HCT116 (cell line): Measurements from ENCODE around the gene SULT6B1. TPM values are rescaled to one million over a fixed set of nuclear protein-coding genes. Genes with fewer than 3 reads are reported as not detected.

Experiments used
- ATAC-seq: fragments of 200-7000 bp; cut with Tn5 transposase; 2 replicates; pipeline ENCODE4 v1.9.1; 2020; ENCODE audit warnings: mild to moderate bottlenecking, moderate library complexity
- BruUV-seq: library from RNA; stranded (reverse); fragments of 400-500 nt; replicated peaks from 2 replicates; lab custom pipeline; 2021; lab: Mats Ljungman, UMichigan
- CTCF ChIA-PET: fragments of 300-600 bp; sonication (Branson Sonifier 250); formaldehyde crosslinking; loops from one replicate; lab custom pipeline; 2021; ENCODE audit warnings: antibody characterized with exemption; lab: Charles Lee
- POLR2A ChIA-PET: fragments of 300-600, 350-600 bp; sonication (Branson Sonifier 250); formaldehyde crosslinking; loops from one replicate; lab custom pipeline; 2021; ENCODE audit warnings: antibody characterized with exemption; lab: Charles Lee
- RAD21 ChIA-PET, 2 experiments: fragments of 300-600 bp; sonication (Branson Sonifier 250); formaldehyde crosslinking; loops; one replicate each; lab custom pipeline; 2023; ENCODE audit warnings: low total read pairs in 2 of 2; ENCODE audit not compliant: uncharacterized antibody in 2 of 2, unreplicated experiment in 2 of 2, low non-redundant PET in 1 of 2; lab: Charles Lee
- DNase-seq: peaks from one replicate; pipeline ENCODE4 v3.0.0-alpha.2; 2010; ENCODE audit warnings: low read depth, low spot score
- H2AFZ ChIP-seq: fragments of 200-600 bp; shearing (Covaris generic), sonication (generic); 2 replicates; pipeline ENCODE4 v1.6.1; 2017; ENCODE audit warnings: low read depth, mixed run types, mixed read lengths, antibody characterized with exemption, low read length; ENCODE audit not compliant: poor library complexity, severe bottlenecking
- H3K27ac ChIP-seq: 2 replicates; pipeline ENCODE4 v1.5.1; 2012; ENCODE audit warnings: low read depth, low read length
- H3K27me3 ChIP-seq: fragments of 200-600 bp; sonication (generic); 2 replicates; pipeline ENCODE4 v1.6.1; 2016; ENCODE audit warnings: mixed run types, low read length, mixed read lengths; ENCODE audit not compliant: insufficient read depth
- H3K36me3 ChIP-seq, 2 experiments: fragments of 200-500 bp in 1 of 2; fragments of 200-600 bp in 1 of 2; sonication (Bioruptor generic) in 1 of 2; sonication (generic) in 1 of 2; 2 replicates each; pipeline versions ENCODE4 v1.5.1 to v1.6.1; 2014 to 2016; ENCODE audit warnings: low read length in 2 of 2, inconsistent platforms in 1 of 2, mixed read lengths in 1 of 2, mixed run types in 1 of 2; ENCODE audit not compliant: insufficient read depth in 2 of 2, control insufficient read depth in 1 of 2
- H3K4me1 ChIP-seq, 2 experiments: fragments of 200-600 bp in 1 of 2; sonication (generic) in 1 of 2; 2 replicates each; pipeline versions ENCODE4 v1.5.1 to v1.6.1; 2012 to 2017; ENCODE audit warnings: low read length in 2 of 2, inconsistent platforms in 1 of 2, mild to moderate bottlenecking in 1 of 2, mixed read lengths in 1 of 2, mixed run types in 1 of 2, moderate library complexity in 1 of 2; ENCODE audit not compliant: insufficient read depth in 2 of 2, control insufficient read depth in 1 of 2
- H3K4me2 ChIP-seq: fragments of 200-600 bp; sonication (generic); 2 replicates; pipeline ENCODE4 v1.6.1; 2017; ENCODE audit warnings: mixed run types, low read length, mixed read lengths
- H3K4me3 ChIP-seq, 2 experiments: fragments of 200-600 bp in 1 of 2; sonication (generic) in 1 of 2; replicated peaks in 1 of 2; 2 replicates each; pipeline ENCODE4 v1.5.1; 2011 to 2016; ENCODE audit warnings: low read length in 2 of 2, control low read depth in 1 of 2, low read depth in 1 of 2, mild to moderate bottlenecking in 1 of 2, mixed read lengths in 1 of 2, mixed run types in 1 of 2
- H3K79me2 ChIP-seq: fragments of 200-600 bp; sonication (generic); 2 replicates; pipeline ENCODE4 v1.6.1; 2017; ENCODE audit warnings: mild to moderate bottlenecking, mixed run types, low read length, moderate library complexity, mixed read lengths; ENCODE audit not compliant: insufficient read depth
- H3K9ac ChIP-seq: fragments of 200-600 bp; sonication (generic); 2 replicates; pipeline ENCODE4 v1.6.1; 2016; ENCODE audit warnings: low read length, mixed read lengths
- H3K9me2 ChIP-seq: fragments of 200-600 bp; sonication (generic), shearing (Covaris generic); 2 replicates; pipeline ENCODE4 v1.6.1; 2017; ENCODE audit warnings: mixed run types, mild to moderate bottlenecking, moderate library complexity; ENCODE audit not compliant: insufficient read depth
- H3K9me3 ChIP-seq, 2 experiments: fragments of 200-500 bp in 1 of 2; fragments of 200-600 bp in 1 of 2; sonication (Bioruptor generic) in 1 of 2; sonication (generic) in 1 of 2; 2 replicates each; pipeline ENCODE4 v1.6.1; 2014 to 2017; ENCODE audit warnings: low read length in 2 of 2, mixed read lengths in 2 of 2, inconsistent platforms in 1 of 2, low read depth in 1 of 2, mild to moderate bottlenecking in 1 of 2, mixed run types in 1 of 2, moderate library complexity in 1 of 2; ENCODE audit not compliant: control insufficient read depth in 1 of 2, insufficient read depth in 1 of 2
- H4K20me1 ChIP-seq: fragments of 200-600 bp; sonication (generic), shearing (Covaris generic); 2 replicates; pipeline ENCODE4 v1.6.1; 2017; ENCODE audit warnings: mixed run types, mild to moderate bottlenecking, moderate library complexity; ENCODE audit not compliant: insufficient read depth
- CBX3 ChIP-seq: IDR thresholded peaks from 2 replicates; pipeline ENCODE4 v1.6.1; 2012; ENCODE audit warnings: low read depth
- EGR1 ChIP-seq: IDR thresholded peaks from 2 replicates; pipeline ENCODE4 v1.6.1; 2012; ENCODE audit warnings: low read depth
- ELF1 ChIP-seq: IDR thresholded peaks from 2 replicates; pipeline ENCODE4 v1.6.1; 2012; ENCODE audit warnings: low read depth, borderline replicate concordance
- FOSL1 ChIP-seq: IDR thresholded peaks from 2 replicates; pipeline ENCODE4 v1.6.1; 2012; ENCODE audit warnings: low read depth
- MAX ChIP-seq: IDR thresholded peaks from 2 replicates; pipeline ENCODE4 v1.6.1; 2012
- POLR2AphosphoS5 ChIP-seq: IDR thresholded peaks from 2 replicates; pipeline ENCODE4 v1.6.1; 2011; ENCODE audit warnings: mild to moderate bottlenecking, low read depth, low read length, moderate library complexity
- RAD21 ChIP-seq: IDR thresholded peaks from 2 replicates; pipeline ENCODE4 v1.6.1; 2012; ENCODE audit warnings: low read depth, mild to moderate bottlenecking
- SRF ChIP-seq: IDR thresholded peaks from 2 replicates; pipeline ENCODE4 v1.6.1; 2012; ENCODE audit warnings: low read depth
- ZNF274 ChIP-seq: fragments of 200-500 bp; sonication (Bioruptor generic); IDR thresholded peaks from 2 replicates; pipeline ENCODE4 v1.6.1; 2014; ENCODE audit warnings: mild to moderate bottlenecking, low read depth, low read length, inconsistent platforms
- intact Hi-C: fragments of 100-400 bp; cut with micrococcal nuclease; formaldehyde crosslinking; loops from 2 replicates; pipeline ENCODE4 v1.10.0; 2022
- total RNA-seq: library from RNA; stranded (reverse); gene quantifications from one replicate; pipeline ENCODE4 v1.2.1, GENCODE V29; 2021; ENCODE audit not compliant: unreplicated experiment
- TF ChIP-seq, protein P1 (sequence below): IDR thresholded peaks from 2 replicates; pipeline ENCODE4 v1.6.1; 2012

SULT6B1 gene
- total RNA-seq, 1 experiment from 2014 or later = not detected

DNA sequence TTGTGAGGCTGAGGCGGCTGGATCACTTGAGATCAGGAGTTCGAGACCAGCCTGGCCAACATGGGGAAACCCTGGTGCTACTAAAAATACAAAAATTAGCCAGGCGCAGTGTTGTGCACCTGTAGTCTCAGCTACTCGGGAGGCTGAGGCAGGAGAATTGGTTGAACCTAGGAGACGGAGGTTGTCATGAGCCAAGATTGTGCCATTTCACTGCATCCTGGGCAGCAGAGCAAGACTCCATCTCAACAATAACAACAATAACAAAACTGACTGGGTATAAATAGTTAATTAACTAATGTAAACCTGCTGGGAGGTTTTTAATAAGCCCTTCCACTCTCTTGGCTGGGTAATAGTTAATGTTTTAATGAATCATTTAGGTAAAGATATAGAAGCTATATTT lies 7.8 kb downstream of the SULT6B1 start:
- TF ChIP-seq EGR1 (no peak), CBX3 (no peak), MAX (no peak), ELF1 (no peak), ZNF274 (no peak), SRF (no peak), FOSL1 (no peak), POLR2AphosphoS5 (no peak)
- DNase-seq (no peak), ATAC-seq (no peak)
- BruUV-seq = no TSS peak
- ChIA-PET POLR2A (no interaction called here), CTCF (interaction anchor here (1.8 kb wide), 1 partner anchor 9 kb away, joined by 7 read pairs; no protein-coding TSS in a partner anchor), RAD21 (no interaction called here)
- Histone ChIP-seq H4K20me1 (no peaks in the 10 kb centered on the region), H3K27me3 (no peaks in the 10 kb centered on the region), H3K27ac (no peak overlapping the region), H3K4me1 (no peaks in the 10 kb centered on the region), H3K36me3 (no peaks in the 10 kb centered on the region), H3K4me2 (no peak overlapping the region), H3K9ac (no peak overlapping the region), H2AFZ (no peak overlapping the region), H3K4me3 (no peak overlapping the region), H3K9me2 (no peaks in the 10 kb centered on the region), H3K79me2 (no peaks in the 10 kb centered on the region), H3K9me3 (no peaks in the 10 kb centered on the region)
- intact Hi-C loops = no loop called here

DNA sequence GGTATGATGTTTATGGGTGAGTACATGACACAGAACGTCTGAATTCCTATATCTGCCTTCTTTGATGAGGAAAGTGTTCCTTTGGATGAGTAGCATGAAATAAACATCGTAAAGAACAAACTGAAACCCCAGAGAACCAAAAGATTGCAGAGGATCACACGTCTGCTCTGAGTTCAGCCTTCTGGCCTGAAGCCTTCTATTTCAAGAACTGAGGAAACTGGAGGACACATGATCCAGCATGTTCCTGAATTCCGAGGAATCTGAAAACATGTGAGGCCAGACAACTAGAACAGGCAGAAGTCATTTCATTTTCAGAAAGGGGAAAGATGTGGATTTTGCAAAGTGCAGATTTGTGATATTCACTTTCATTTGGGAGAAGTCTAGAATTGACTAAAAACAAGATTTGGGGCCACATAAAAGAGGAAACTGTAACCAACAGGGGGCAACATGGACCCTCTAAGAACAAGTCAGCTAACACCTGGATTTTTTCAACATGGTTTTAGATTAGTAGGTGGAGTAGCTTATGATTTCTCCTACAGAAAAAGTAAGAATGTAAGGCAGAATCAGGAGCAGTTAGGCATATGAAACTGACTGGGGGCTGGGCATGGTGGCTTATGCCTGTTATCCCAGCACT lies 8.3 kb downstream of the SULT6B1 start:
- Histone ChIP-seq H3K27me3 (no peaks in the 10 kb centered on the region), H3K4me3 (no peak overlapping the region), H4K20me1 (no peaks in the 10 kb centered on the region), H3K36me3 (no peaks in the 10 kb centered on the region), H3K9me2 (no peaks in the 10 kb centered on the region), H3K4me1 (no peaks in the 10 kb centered on the region), H3K27ac (no peak overlapping the region), H2AFZ (no peak overlapping the region), H3K4me2 (no peak overlapping the region), H3K9ac (no peak overlapping the region), H3K9me3 (no peaks in the 10 kb centered on the region), H3K79me2 (no peaks in the 10 kb centered on the region)
- intact Hi-C loops = no loop called here
- BruUV-seq = no TSS peak
- ATAC-seq (no peak), DNase-seq (no peak)
- TF ChIP-seq, protein P1, sequence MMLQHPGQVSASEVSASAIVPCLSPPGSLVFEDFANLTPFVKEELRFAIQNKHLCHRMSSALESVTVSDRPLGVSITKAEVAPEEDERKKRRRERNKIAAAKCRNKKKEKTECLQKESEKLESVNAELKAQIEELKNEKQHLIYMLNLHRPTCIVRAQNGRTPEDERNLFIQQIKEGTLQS = no peak
- peak; percentile 25; the same call in 1 of the 2 replicates for TF ChIP-seq RAD21
- POLR2A ChIA-PET = no interaction called here
- RAD21 ChIA-PET = no interaction called here
- CTCF ChIA-PET = interaction anchor here (1.8 kb wide), 1 partner anchor 10 kb away, joined by 7 read pairs; no protein-coding TSS in a partner anchor
